GM19395 (cell line): ENCODE measurements around the gene UQCC5.

Source experiments
- ATAC-seq: cut with Tn5 transposase; IDR thresholded peaks from one replicate; pipeline ENCODE4 v1.9.1; 2021; ENCODE audit warnings: mild to moderate bottlenecking, moderate library complexity; ENCODE audit not compliant: unreplicated experiment

The UQCC5 gene

DNA sequence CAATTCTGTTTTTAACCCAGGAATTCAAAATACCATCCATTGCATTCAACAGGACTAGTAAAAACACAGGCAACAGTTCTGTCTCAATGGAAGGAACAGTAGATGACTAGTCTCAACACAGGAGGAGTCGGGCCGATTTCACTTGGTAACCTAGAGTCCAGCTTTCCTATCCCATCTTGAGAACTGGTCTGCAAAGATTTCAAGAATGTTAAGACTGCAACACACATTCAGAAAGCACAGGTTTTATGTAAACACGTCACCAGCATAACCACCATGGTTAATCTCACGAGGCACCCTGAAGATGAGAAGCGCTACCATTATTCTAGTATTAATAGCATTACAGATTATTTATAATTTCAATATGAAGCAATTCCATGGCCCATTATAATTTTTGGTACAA is 22.0 kb downstream of the UQCC5 start:
- no peak for ATAC-seq

DNA sequence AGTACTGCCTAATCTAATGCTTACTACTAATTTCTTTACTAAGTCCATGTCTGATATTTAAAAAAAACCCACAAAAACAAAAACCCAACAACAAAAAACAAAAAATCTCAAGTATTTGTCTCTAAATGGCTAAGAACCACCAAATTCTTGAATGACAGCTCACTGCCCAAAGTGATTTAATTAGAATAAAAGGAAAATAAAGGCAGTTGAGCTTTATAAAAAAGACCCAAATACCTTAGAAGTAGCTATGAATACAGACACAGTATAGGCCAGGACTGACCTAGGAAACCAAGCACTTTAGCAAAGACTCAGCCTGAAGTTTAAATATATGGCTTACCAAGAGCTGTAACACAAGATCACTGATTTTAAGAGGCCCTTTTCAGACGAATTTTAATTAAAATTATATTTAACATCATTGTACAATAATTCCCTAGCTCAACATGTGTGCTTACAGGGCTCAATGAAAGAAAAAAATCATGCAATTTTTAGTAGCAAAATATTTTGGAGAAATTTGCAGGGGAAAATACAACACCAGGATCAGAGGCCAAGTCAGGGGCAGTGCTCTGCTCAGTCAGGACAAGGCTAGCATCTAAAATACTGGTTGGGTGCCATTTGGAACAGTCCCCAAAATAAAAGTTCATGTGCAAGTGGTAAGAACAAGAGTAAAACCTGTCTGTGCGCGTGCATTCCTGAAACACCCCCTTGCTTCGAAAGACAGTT is 24.8 kb downstream of the UQCC5 start:
- ATAC-seq = no peak

DNA sequence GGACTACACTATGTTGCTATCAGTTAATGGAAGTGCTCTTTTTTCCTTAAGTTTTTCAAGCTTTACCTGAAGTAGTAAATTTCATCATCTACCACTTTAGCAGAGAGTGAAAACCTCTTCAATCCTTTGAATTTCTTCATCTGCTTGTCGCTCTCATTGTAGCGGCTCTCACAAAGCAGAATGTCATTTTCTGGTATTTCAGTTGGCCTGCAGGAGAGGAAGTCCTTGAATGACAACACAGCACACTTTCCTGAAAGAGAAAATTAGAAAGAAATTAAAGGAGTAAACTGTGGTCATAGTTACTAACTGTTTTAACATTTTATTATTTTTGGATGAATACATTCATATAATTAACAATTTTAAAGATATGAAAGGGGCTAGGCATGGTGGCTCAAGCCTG is 27.6 kb downstream of the UQCC5 start:
- ATAC-seq = no peak

DNA sequence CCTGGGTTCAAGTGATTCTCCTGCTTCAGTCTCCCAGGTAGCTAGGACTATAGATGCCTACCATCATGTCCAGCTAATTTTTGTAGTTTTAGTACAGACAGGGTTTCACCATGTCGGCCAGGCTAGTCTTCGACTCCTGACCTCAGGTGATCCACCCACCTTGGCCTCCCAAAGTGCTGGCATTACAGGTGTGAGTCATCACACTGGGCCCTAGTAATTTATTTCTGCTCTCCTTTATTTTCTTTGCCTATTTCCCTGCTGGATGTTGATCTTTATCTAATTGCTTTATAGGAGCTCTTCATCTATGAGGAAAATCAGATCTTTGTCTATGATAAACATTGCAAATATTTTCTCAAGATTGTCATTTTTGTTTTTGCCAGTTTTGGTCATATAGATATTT is 31.7 kb downstream of the UQCC5 start:
- ATAC-seq = no peak

DNA sequence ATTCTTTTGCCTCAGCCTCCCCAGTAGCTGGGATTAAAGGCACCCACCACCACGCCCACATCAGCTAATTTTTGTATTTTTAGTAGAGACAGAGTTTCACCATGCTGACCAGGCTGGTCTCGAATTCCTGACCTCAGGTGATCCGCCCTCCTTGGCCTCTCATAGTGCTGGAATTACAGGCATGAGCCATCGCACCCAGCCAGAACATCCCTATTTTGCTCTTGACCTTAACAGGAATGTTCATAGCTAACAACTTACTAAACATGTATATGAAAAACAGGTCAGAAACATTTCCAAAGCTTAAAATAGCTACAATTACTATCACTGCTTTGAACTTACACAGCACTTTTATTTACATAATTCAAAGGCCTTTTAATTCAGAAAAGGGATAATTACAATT is 33.7 kb downstream of the UQCC5 start:
- no peak for ATAC-seq

DNA sequence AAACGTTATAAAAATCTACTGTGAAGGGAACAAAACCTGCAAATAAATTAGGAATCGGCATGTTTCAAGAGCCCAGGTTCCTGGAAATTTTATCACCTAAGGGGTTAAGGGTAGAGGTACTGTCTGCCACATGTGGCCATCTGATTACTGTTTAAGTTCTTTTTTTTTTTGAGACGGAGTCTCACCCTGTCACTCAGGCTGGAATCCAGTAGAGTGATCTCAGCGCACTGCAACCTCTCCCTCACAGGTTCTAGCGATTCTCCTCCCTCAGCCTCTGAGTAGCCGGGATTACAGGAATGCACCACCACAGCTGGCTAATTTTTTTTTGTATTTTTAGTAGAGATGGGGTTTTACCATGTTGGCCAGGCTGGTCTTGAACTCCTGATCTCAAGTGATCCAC is 35.8 kb downstream of the UQCC5 start:
- no peak for ATAC-seq

DNA sequence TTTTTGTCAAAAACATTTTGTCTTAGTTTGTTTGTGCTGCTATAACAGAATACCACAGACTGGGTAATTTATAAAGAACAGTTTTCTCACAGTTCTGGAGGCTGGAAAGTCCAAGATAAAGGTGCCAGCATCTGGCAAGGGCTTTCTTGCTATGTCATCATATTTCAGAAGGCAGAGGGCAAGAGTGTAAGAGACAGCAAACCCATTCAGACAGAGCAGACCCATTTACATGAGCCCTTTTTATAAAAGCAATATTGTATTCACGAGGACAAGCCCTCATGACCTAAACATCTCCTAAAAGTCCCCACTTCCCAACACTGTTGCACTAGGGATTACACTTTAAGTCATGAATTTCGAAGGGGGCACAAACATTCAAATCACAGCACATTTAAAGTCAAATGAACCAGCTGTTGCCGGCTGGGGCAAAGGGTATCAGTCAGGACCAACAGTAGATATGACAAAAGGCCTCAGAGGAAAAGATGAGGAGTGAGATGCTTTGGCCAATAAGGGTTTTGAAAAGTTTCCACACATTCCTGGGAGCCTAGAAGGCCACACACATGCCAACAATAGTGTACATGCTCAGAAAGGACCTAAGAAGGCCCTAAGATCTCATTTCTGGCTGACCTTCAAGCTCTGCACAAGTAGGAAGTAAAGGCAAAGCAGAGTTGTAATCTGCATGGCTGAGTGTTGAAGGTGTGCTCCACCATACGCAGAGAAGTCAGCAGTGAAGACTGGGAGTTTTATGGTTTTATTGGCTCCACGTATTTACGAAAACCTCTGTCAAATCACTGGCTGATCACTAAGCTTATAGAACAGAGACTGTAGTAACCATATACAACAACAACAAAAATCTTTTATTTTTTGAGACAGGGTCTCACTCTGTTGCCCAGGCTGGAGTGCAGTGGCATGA is 37.9 kb downstream of the UQCC5 start:
- no peak for ATAC-seq
